OCI-LY7 (cell line): ENCODE data around the gene LAMTOR3.

ENCODE experiments used
- CTCF ChIP-seq: fragments of 200-600 bp; sonication (generic); conservative IDR thresholded peaks from 2 replicates; pipeline ENCODE4 v1.5.1; 2014; ENCODE audit warnings: mild to moderate bottlenecking, antibody characterized with exemption, low read length, moderate library complexity, mixed read lengths
- EZH2phosphoT487 ChIP-seq: fragments of 200-600 bp; sonication (generic); IDR thresholded peaks from 2 replicates; pipeline ENCODE4 v1.6.1; 2018; ENCODE audit warnings: low read depth, borderline replicate concordance, mild to moderate bottlenecking, mixed run types, antibody characterized with exemption, low read length, moderate library complexity, mixed read lengths

- TF ChIP-seq CTCF = no peak
- TF ChIP-seq EZH2phosphoT487 = no peak
These were observed 36.9 kb downstream of the LAMTOR3 start for GRCh38 chr4:99857307-99857706.
